RWPE2 (cell line): ENCODE measurements around the gene PROM1.

ENCODE experiments used
- ATAC-seq: fragments of 200-7000 bp; cut with Tn5 transposase; 3 replicates; pipeline ENCODE4 v1.9.1; 2021; ENCODE audit warnings: low read depth
- DNase-seq: peaks from one replicate; pipeline ENCODE4 v3.0.0-alpha.2; 2020; ENCODE audit warnings: low spot score
- H3K27ac ChIP-seq: fragments of 450-650 bp; 2 replicates; pipeline ENCODE4 v1.5.1; 2017; ENCODE audit warnings: mild to moderate bottlenecking; ENCODE audit not compliant: poor library complexity, severe bottlenecking
- H3K27me3 ChIP-seq: fragments of 250-450 bp; sonication (Bioruptor Pico); 2 replicates; pipeline ENCODE4 v1.5.1; 2021; ENCODE audit warnings: mild to moderate bottlenecking, moderate library complexity; ENCODE audit not compliant: insufficient read depth, poor library complexity, severe bottlenecking
- H3K36me3 ChIP-seq: fragments of 250-450 bp; sonication (Bioruptor Pico); 2 replicates; pipeline ENCODE4 v1.5.1; 2020; ENCODE audit warnings: low read depth, mild to moderate bottlenecking, moderate library complexity
- H3K4me1 ChIP-seq: fragments of 250-450 bp; sonication (Bioruptor Pico); 2 replicates; pipeline ENCODE4 v1.5.1; 2021; ENCODE audit warnings: mild to moderate bottlenecking, moderate library complexity; ENCODE audit not compliant: insufficient read depth, poor library complexity, severe bottlenecking
- H3K4me3 ChIP-seq: fragments of 250-450 bp; sonication (Bioruptor Pico); 2 replicates; pipeline ENCODE4 v1.5.1; 2021; ENCODE audit warnings: mild to moderate bottlenecking, moderate library complexity; ENCODE audit not compliant: severe bottlenecking
- H3K9me3 ChIP-seq: fragments of 250-450 bp; sonication (Bioruptor Pico); 2 replicates; pipeline ENCODE4 v1.5.1; 2021; ENCODE audit warnings: mild to moderate bottlenecking, moderate library complexity; ENCODE audit not compliant: severe bottlenecking
- TF ChIP-seq, protein P1 (sequence below): fragments of 450-650 bp; IDR thresholded peaks from one replicate; pipeline ENCODE4 v1.5.1; 2017; ENCODE audit warnings: mild to moderate bottlenecking, moderate library complexity; ENCODE audit not compliant: poor library complexity, severe bottlenecking

The PROM1 gene

DNA sequence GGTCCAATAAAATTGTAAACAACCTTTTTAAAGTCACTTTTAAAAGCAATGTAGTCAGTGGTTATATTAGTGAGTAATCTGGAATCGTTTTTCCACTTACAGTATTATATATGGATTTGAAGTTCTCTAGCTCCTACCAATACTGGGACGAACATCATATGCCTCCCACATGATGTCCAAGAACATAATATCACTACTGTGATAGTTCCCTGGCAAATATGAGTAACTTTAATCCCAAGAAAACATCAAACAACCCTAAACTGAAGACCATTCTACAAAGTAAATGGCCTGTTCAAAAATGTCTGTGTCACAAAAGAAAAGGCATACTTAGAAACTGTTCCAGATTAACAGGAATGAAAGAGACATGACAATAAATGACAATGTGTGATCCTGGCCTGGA lies 67.3 kb downstream of the PROM1 start:
- TF ChIP-seq, protein P1, sequence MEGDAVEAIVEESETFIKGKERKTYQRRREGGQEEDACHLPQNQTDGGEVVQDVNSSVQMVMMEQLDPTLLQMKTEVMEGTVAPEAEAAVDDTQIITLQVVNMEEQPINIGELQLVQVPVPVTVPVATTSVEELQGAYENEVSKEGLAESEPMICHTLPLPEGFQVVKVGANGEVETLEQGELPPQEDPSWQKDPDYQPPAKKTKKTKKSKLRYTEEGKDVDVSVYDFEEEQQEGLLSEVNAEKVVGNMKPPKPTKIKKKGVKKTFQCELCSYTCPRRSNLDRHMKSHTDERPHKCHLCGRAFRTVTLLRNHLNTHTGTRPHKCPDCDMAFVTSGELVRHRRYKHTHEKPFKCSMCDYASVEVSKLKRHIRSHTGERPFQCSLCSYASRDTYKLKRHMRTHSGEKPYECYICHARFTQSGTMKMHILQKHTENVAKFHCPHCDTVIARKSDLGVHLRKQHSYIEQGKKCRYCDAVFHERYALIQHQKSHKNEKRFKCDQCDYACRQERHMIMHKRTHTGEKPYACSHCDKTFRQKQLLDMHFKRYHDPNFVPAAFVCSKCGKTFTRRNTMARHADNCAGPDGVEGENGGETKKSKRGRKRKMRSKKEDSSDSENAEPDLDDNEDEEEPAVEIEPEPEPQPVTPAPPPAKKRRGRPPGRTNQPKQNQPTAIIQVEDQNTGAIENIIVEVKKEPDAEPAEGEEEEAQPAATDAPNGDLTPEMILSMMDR = no peak
- ATAC-seq = no peak
- no peaks in the 10 kb centered on the region for H3K36me3 ChIP-seq

DNA sequence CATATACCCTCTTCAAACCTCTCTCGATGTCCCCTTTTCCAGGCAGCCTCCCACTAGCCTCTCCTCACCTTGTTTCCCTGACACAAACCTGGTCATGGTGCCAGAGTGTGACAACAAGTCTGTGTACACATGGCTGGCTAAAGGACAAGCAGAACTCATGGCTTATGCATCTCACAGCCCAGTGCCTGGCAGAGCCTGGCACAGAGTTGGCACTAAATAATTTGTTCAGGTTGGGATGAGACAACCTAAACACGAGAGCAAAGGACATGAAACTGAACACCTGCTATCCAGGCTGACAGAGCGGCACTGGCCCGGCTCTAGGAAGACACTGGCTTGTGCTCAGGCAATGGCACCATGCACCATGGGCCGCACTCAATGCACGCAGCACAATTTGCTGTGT lies 72.7 kb downstream of the PROM1 start:
- Histone ChIP-seq H3K27me3 (no peaks in the 10 kb centered on the region), H3K27ac (no peak overlapping the region), H3K4me3 (no peak overlapping the region), H3K9me3 (no peaks in the 10 kb centered on the region), H3K4me1 (no peaks in the 10 kb centered on the region), H3K36me3 (no peaks in the 10 kb centered on the region)
- DNase-seq (no peak), ATAC-seq (no peak)
- TF ChIP-seq, protein P1 = no peak

More for the DNA sequence above, 67.3 kb downstream of the PROM1 start:
- Histone ChIP-seq H3K4me1 (no peaks in the 10 kb centered on the region), H3K27me3 (no peaks in the 10 kb centered on the region), H3K9me3 (no peaks in the 10 kb centered on the region), H3K4me3 (no peak overlapping the region), H3K27ac (no peak overlapping the region)
- no peak for DNase-seq

DNA sequence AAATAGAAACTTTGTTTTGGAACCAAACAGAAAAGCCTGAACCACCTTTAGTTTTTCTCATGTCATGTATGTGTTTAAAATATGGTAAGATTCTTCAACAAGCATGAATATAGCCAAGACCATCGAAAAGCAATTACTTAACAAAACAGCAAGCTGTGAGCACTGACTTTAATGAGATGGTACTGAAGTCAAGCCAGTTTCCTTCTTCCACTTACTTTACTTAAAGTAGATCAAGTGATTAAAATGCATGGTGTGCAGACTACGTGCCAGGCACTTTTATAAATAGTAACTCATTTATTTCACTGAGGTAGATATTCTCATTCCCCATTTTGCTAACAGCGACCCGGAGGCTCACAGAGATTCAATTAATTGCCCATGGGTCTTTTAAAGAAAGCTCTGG lies 74.7 kb downstream of the PROM1 start:
- ATAC-seq = no peak
- Histone ChIP-seq H3K27ac (no peak overlapping the region), H3K9me3 (no peaks in the 10 kb centered on the region), H3K4me3 (no peak overlapping the region), H3K27me3 (no peaks in the 10 kb centered on the region), H3K4me1 (no peaks in the 10 kb centered on the region), H3K36me3 (no peaks in the 10 kb centered on the region)
- TF ChIP-seq, protein P1 = no peak
- no peak for DNase-seq

DNA sequence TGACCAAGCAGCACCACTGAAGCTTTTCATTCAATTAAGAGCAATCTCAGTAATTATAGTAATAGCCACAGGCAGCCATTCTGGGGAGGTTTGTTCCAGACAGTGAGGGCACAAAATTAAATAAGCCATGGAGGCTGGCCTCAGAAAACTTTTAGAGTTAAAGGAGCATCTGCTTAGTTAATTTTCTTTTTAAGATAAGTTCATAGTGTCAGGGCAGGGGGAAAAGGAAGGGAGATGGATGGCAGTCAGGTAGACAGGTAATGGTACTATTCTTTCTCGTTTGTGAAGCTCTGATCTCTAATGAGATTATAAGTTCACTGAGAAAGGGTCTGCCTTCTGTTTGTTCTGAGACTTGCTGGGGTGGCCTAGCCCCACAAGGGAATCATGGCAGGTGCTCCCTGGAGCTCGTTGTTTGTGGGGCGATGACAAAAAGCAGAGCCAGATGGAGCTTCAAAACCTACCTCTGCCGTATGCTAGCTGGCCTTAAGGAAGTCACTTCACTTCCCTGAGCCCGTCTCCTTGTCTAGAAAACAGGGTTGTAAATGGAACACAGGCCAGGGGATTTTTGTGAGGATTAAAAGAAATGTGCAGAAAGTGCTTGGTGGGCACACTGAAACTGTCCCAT lies 76.2 kb downstream of the PROM1 start:
- Histone ChIP-seq H3K27me3 (no peaks in the 10 kb centered on the region), H3K27ac (no peak overlapping the region), H3K36me3 (no peaks in the 10 kb centered on the region), H3K9me3 (no peaks in the 10 kb centered on the region), H3K4me1 (no peaks in the 10 kb centered on the region), H3K4me3 (no peak overlapping the region)
- ATAC-seq (no peak), DNase-seq (no peak)
- TF ChIP-seq, protein P1 = no peak

DNA sequence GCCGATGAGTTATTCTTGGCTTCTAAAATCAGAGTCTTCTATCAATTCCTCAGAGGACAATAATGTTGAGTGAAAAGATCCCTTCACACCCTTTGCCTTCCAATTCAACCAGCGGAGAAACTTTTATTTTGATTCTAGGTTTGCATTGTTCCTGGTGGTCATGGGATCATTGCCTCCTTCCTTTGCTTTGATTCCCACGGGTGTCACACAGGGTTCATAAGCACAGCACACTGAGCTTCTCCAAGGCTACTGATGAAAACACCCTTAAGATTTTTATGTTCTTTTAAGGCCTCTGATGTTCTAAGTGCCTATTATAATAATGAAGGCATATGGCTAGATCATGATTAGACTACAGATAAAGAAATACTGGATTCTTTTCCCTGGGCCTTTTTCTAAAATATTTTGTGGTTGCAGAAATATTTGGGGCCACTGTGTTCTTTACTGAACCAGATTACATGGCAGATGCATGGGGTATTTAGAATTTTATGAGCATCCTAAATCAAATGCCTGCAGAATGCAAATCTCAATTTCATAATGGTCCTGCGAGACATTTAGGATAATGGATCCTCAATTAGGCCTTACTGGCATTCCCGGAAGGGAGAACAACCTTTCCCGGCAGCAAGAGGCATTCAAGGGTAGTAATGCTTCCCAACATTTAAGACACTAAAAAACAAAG lies 76.9 kb downstream of the PROM1 start:
- no peak for ATAC-seq
- TF ChIP-seq, protein P1 = no peak
- no peak overlapping the region for H3K27ac ChIP-seq
- no peaks in the 10 kb centered on the region for H3K36me3 ChIP-seq
- no peak overlapping the region for H3K4me3 ChIP-seq
- H3K9me3 ChIP-seq = no peaks in the 10 kb centered on the region
- no peaks in the 10 kb centered on the region for H3K4me1 ChIP-seq
- DNase-seq = no peak
- no peaks in the 10 kb centered on the region for H3K27me3 ChIP-seq
